ENCODE data around the gene PRSS33.

The PRSS33 gene

GRCh38 chr16:2820836-2821486, 33.6 kb upstream of the PRSS33 start:
- no peak for DNase-seq

- DNase-seq: no peak
These were observed 32.8 kb upstream of the PRSS33 start for GRCh38 chr16:2819939-2820835.

GRCh38 chr16:2819179-2819938, 32.0 kb upstream of the PRSS33 start:
- DNase-seq: no peak

GRCh38 chr16:2818272-2818876, 31.0 kb upstream of the PRSS33 start:
- no peak for DNase-seq

GRCh38 chr16:2817340-2818271, 30.2 kb upstream of the PRSS33 start:
- DNase-seq: no peak

- no peak for DNase-seq
These were observed 29.5 kb upstream of the PRSS33 start, which contains the start of gene PRSS21 for GRCh38 chr16:2816751-2817339. Gene PRSS21 (plus strand): TSS chr16:2817237. CDS start chr16:2817269, 32 bp downstream.

GRCh38 chr16:2815299-2815771, 28.0 kb upstream of the PRSS33 start:
- DNase-seq: no peak

- DNase-seq: no peak
These were observed 27.4 kb upstream of the PRSS33 start for GRCh38 chr16:2814551-2815298.

GRCh38 chr16:2813771-2814221, 26.4 kb upstream of the PRSS33 start:
- DNase-seq: no peak

- DNase-seq: no peak
These were observed 24.5 kb upstream of the PRSS33 start for GRCh38 chr16:2811703-2812471.

GRCh38 chr16:2810651-2811050, 23.3 kb upstream of the PRSS33 start:
- no peak for DNase-seq

GRCh38 chr16:2809149-2809760, 21.9 kb upstream of the PRSS33 start:
- no peak for DNase-seq

GRCh38 chr16:2808181-2808580, 20.8 kb upstream of the PRSS33 start:
- no peak for DNase-seq

GRCh38 chr16:2806286-2806685, 18.9 kb upstream of the PRSS33 start:
- no peak for DNase-seq

- DNase-seq: no peak
These were observed 17.4 kb upstream of the PRSS33 start for GRCh38 chr16:2804728-2805127.

GRCh38 chr16:2803545-2804195, 16.3 kb upstream of the PRSS33 start:
- no peak for DNase-seq

- no peak for DNase-seq
These were observed 12.5 kb upstream of the PRSS33 start for GRCh38 chr16:2799859-2800226.

GRCh38 chr16:2799205-2799858, 12.0 kb upstream of the PRSS33 start:
- DNase-seq: no peak

All from fibroblast of skin of abdomen (primary cell).